Medulla oblongata (tissue), 1 donor: ENCODE results near the gene NOVA1.
"Not testable (repeated sequence)": the region's sequence is repeated elsewhere in the genome, so short reads cannot be mapped to it uniquely, and the experiment has no call there.

Experiments
- DNase-seq: peaks from one replicate; pipeline ENCODE4 v3.0.0-alpha.2; 2015; ENCODE audit errors: extremely low spot score

The NOVA1 gene

GRCh38 chr14:26597589-26598080, at the start of gene NOVA1:
TSS of gene NOVA1 (minus strand) at chr14:26598033. CDS start at chr14:26597436, 597 bp downstream.
- no peak for DNase-seq

- not testable (repeated sequence) for DNase-seq
These were observed 47.2 kb upstream of the NOVA1 start for GRCh38 chr14:26645057-26645456.

GRCh38 chr14:26636561-26636960, 38.7 kb upstream of the NOVA1 start:
- peak; percentile 3 for DNase-seq

GRCh38 chr14:26634946-26635345, 37.1 kb upstream of the NOVA1 start:
- DNase-seq, result not testable (repeated sequence)

- no peak for DNase-seq
These were observed 28.4 kb upstream of the NOVA1 start for GRCh38 chr14:26626256-26626655.

GRCh38 chr14:26622611-26623010, 24.8 kb upstream of the NOVA1 start:
- no peak for DNase-seq

GRCh38 chr14:26621807-26622560, 24.2 kb upstream of the NOVA1 start:
- no peak for DNase-seq

- DNase-seq, result no peak
These were observed 23.5 kb upstream of the NOVA1 start for GRCh38 chr14:26621364-26621763.

GRCh38 chr14:26611259-26611658, 13.4 kb upstream of the NOVA1 start:
- DNase-seq, result no peak

- no peak for DNase-seq
These were observed 9.0 kb upstream of the NOVA1 start for GRCh38 chr14:26606729-26607312.

GRCh38 chr14:26605602-26606001, 7.8 kb upstream of the NOVA1 start:
- DNase-seq, result no peak

- DNase-seq, result no peak
These were observed 5.1 kb upstream of the NOVA1 start for GRCh38 chr14:26602902-26603301.

- DNase-seq, result no peak
These were observed 4.0 kb upstream of the NOVA1 start for GRCh38 chr14:26601856-26602255.

GRCh38 chr14:26599291-26599690, 1.5 kb upstream of the NOVA1 start:
- DNase-seq, result no peak

- DNase-seq, result no peak
These were observed 869 bp upstream of the NOVA1 start for GRCh38 chr14:26598672-26599131.

- peak; percentile 97 for DNase-seq
These were observed 343 bp upstream of the NOVA1 start for GRCh38 chr14:26598081-26598671.

- peak; percentile 43 for DNase-seq
These were observed 703 bp downstream of the NOVA1 start for GRCh38 chr14:26597071-26597588.

- peak; percentile 65 for DNase-seq
These were observed 1.2 kb downstream of the NOVA1 start for GRCh38 chr14:26596543-26597061.

- peak; percentile 65 for DNase-seq
These were observed 1.8 kb downstream of the NOVA1 start for GRCh38 chr14:26595926-26596542.

GRCh38 chr14:26594756-26595545, 2.9 kb downstream of the NOVA1 start:
- peak; percentile 63 for DNase-seq

GRCh38 chr14:26594148-26594547, 3.7 kb downstream of the NOVA1 start:
- peak; percentile 55 for DNase-seq
